ENCODE data around the gene E2F3. TPM values are rescaled to one million over a fixed set of nuclear protein-coding genes. Genes with fewer than 3 reads are reported as not detected.

Gene E2F3
- total RNA-seq, 4 donors from 2014 or later: 4.2 to 7.4 (median 6.9) TPM

DNA sequence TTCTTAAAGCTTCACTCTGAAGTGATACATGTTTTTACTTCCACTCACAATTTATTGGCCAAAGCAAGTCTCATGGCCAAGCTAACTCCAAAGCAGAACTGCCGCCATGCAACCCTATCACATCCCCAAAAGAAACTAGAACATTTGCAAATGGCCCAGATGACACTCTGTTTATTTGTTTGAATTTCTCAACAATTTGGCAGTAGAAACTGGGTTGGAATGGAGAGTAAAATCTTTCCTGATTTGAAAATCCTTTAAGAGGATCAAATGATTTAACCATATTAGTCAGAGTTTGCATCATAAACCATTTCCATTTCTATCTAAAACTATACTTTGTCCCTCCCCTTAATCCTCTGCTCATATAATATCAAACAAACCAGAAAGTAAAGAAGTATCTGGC, 39.1 kb upstream of the E2F3 start:
- Histone ChIP-seq H3K4me3 (no peak overlapping the region), H3K27me3 (no peaks in the 10 kb centered on the region), H3K27ac (no peak overlapping the region), H3K36me3 (no peaks in the 10 kb centered on the region), H3K9me3 (no peaks in the 10 kb centered on the region), H3K4me1 (no peaks in the 10 kb centered on the region)
- no peak for DNase-seq
- TF ChIP-seq, protein P1, sequence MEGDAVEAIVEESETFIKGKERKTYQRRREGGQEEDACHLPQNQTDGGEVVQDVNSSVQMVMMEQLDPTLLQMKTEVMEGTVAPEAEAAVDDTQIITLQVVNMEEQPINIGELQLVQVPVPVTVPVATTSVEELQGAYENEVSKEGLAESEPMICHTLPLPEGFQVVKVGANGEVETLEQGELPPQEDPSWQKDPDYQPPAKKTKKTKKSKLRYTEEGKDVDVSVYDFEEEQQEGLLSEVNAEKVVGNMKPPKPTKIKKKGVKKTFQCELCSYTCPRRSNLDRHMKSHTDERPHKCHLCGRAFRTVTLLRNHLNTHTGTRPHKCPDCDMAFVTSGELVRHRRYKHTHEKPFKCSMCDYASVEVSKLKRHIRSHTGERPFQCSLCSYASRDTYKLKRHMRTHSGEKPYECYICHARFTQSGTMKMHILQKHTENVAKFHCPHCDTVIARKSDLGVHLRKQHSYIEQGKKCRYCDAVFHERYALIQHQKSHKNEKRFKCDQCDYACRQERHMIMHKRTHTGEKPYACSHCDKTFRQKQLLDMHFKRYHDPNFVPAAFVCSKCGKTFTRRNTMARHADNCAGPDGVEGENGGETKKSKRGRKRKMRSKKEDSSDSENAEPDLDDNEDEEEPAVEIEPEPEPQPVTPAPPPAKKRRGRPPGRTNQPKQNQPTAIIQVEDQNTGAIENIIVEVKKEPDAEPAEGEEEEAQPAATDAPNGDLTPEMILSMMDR (IDR thresholded peaks at IDR 0.05): no peak
- no peak for TF ChIP-seq POLR2A (IDR thresholded peaks at IDR 0.05)

DNA sequence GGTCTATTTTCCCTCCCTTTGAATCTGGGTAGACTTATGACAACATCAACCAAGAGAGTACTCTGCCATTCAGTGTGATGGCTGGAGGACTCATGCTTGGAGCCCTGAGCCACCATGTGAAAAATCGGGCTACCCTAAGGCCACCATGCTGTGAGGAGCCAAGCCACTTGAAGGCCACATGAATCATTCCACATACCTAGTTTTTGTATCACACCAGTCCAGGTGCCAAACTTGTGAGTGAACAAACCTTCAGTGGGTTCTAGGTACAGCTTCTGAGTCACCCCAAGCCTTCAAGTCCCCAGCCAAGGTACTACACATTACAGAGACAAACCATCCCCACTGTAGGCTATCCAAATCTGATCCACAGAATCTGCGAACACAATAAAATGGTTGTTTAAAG, 37.4 kb upstream of the E2F3 start:
- no peak for DNase-seq
- H3K27me3 ChIP-seq: no peaks in the 10 kb centered on the region
- no peaks in the 10 kb centered on the region for H3K36me3 ChIP-seq
- H3K4me3 ChIP-seq: no peak overlapping the region
- no peaks in the 10 kb centered on the region for H3K4me1 ChIP-seq
- TF ChIP-seq, protein P1 (IDR thresholded peaks at IDR 0.05): no peak
- TF ChIP-seq POLR2A (IDR thresholded peaks at IDR 0.05): no peak
- H3K9me3 ChIP-seq: no peaks in the 10 kb centered on the region
- H3K27ac ChIP-seq: no peak overlapping the region

DNA sequence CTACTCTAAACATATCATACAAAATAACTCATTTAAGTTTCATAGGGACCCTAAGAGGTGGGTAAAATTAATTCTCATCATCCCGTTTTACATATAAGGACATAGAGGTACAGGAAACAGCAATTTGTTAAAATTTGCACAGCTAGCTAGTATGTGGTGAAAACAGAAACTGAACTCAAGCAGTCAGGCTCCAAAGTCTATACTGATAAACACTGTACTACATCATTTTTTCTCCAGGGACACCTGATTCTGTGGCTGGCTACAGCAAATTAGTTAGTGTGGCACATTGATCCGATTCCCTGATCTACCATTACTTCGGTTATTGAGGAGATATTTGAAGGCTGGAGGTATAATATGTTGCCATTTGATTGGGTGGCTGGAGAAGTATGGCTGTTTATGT, 36.2 kb upstream of the E2F3 start:
- TF ChIP-seq, protein P1 (IDR thresholded peaks at IDR 0.05): no peak
- no peak for TF ChIP-seq POLR2A (IDR thresholded peaks at IDR 0.05)
- DNase-seq: no peak
- Histone ChIP-seq H3K36me3 (no peaks in the 10 kb centered on the region), H3K4me3 (no peak overlapping the region), H3K27me3 (no peaks in the 10 kb centered on the region), H3K27ac (peak overlapping the region in 1 of 4 donors; percentile 29), H3K4me1 (no peaks in the 10 kb centered on the region), H3K9me3 (no peaks in the 10 kb centered on the region)

DNA sequence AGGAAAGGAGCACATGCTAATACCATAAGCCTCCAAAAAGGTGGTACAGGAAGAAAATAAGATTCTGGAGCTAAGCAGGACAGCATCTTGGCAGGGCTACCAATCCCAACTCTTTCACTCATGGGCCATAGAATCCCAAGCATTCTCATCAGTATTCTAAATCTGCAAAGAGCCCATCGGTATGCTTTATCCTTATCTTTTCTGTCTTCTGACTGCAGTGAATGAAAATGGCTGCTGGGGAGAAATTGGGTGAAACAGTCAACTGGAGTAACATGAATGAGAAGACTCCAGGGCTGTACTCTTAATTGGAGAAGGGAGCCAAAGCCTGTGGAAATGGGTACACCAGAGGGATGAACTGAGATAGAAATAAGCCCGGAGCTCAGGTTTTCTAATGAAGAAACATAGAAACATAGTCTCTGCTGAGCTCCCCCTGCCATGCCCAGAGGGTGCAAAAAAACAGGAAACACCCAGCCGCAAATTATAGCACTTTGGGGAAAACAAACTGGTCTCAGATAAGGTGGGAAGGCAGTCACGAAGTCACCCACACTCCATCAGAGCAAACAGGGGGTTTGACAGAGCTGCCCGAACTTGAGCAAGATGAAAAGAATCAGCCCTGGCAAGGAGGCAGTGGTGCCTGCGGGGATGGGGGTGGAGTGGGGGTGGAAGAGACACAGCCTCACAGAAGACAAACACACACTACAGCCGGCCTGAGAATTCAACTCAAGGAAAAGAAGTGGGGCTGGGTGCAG, 35.4 kb upstream of the E2F3 start:
- no peak overlapping the region for H3K4me3 ChIP-seq
- H3K36me3 ChIP-seq: no peaks in the 10 kb centered on the region
- H3K27me3 ChIP-seq: no peaks in the 10 kb centered on the region
- DNase-seq: peak in 2 of 3 donors; percentile 27 to 60
- no peaks in the 10 kb centered on the region for H3K9me3 ChIP-seq
- no peaks in the 10 kb centered on the region for H3K4me1 ChIP-seq
- TF ChIP-seq POLR2A (IDR thresholded peaks at IDR 0.05): no peak
- TF ChIP-seq, protein P1 (IDR thresholded peaks at IDR 0.05): no peak
- H3K27ac ChIP-seq: peak overlapping the region in 3 of 4 donors; percentile 27 to 52 (median 33)

DNA sequence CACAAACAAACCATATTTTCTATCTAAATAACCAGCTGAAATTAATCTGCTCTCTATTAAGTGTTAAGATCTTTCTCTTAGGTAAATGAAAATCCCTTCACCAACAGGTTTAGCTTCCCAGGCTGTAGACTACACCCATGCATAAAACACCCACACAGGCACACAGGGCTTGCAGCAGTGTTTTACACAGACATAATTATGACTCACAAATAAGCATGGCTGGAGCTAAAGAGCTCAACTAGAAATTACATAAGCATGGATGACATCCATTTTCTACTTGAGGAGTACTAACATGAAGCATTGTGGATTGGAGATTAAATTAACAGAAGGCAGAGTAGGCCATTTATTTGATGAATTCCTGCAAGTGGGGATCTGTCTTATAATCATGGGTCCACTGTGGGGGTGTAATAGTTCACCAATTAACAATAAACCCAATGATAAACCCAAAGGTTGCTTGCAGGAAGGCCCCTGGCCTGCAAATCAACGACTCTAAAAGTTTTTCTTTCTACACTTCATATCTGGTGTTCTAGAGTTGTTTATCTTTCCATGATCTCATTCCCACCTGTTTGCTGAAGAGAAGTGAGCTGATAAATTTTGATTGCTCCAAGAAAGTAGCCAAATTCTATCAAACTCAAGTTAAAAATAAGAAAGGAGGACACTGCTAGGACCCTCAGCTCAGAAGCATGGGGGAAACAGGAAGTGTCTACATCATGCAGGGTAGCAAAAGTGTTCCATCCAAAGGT, 33.8 kb upstream of the E2F3 start:
- H3K27me3 ChIP-seq: no peaks in the 10 kb centered on the region
- no peak overlapping the region for H3K4me3 ChIP-seq
- no peaks in the 10 kb centered on the region for H3K9me3 ChIP-seq
- no peak for DNase-seq
- TF ChIP-seq, protein P1 (IDR thresholded peaks at IDR 0.05): no peak
- TF ChIP-seq POLR2A (IDR thresholded peaks at IDR 0.05): no peak
- H3K27ac ChIP-seq: peak overlapping the region in 3 of 4 donors; percentile 35 to 52 (median 47)
- H3K36me3 ChIP-seq: no peaks in the 10 kb centered on the region
- no peaks in the 10 kb centered on the region for H3K4me1 ChIP-seq
